Measurements from ENCODE around the gene UBAP2. TPM values are rescaled to one million over a fixed set of nuclear protein-coding genes. Genes with fewer than 3 reads are reported as not detected.

The UBAP2 gene
- total RNA-seq, 1 donor from 2014 or later = 73.3 TPM

DNA sequence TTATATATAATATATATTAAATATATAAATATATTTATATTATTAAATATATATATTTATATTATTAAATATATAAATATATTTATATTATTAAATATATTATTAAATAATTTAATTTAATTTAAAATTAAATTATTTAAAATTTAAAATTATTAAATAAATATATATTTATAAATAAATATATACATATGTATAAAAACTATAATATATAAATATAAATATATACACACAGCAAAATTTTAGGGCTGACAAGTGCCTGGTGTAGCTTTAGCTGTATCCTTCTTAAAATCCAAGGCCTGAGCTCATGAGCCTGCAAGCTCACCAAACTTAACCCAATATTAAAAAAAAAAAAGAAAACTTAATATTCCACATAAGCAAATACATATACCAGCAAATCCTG, 53.2 kb downstream of the UBAP2 start:
- no peak overlapping the region for H3K4me2 ChIP-seq (ENCODE audit: low read length)
- no peak overlapping the region for H3K9ac ChIP-seq (ENCODE audit: low read length)
- no peak for TF ChIP-seq EZH2 (IDR thresholded peaks at IDR 0.05; ENCODE audit: insufficient read depth, low read length)
- TF ChIP-seq CTCF (IDR thresholded peaks at IDR 0.05; ENCODE audit: insufficient read depth, low read depth, low read length) = no peak
- FAIRE-seq (no peak), DNase-seq (ENCODE audit: low read depth) (no peak)
- Mint-ChIP-seq H3K4me3 (ENCODE audit: unreplicated experiment) (no peak overlapping the region), H3K27ac (ENCODE audit: unreplicated experiment) (no peak overlapping the region), H3K36me3 (ENCODE audit: low read depth, unreplicated experiment) (peaks cover 17% of the 10 kb centered on the region), H3K27me3 (ENCODE audit: low read depth, unreplicated experiment) (no peaks in the 10 kb centered on the region), H3K9me3 (ENCODE audit: unreplicated experiment) (no peaks in the 10 kb centered on the region), H3K4me1 (ENCODE audit: low read depth, unreplicated experiment) (no peaks in the 10 kb centered on the region)
- H2AFZ ChIP-seq (ENCODE audit: low read depth, low read length) = no peak overlapping the region
- H3K27ac ChIP-seq (ENCODE audit: low read depth, low read length) = no peak overlapping the region
- peaks cover 10% of the 10 kb centered on the region for H4K20me1 ChIP-seq (ENCODE audit: insufficient read depth, low read length)
- no peak overlapping the region for H3K4me3 ChIP-seq (ENCODE audit: insufficient read depth, low read depth, low read length)
- H3K9me3 ChIP-seq (ENCODE audit: insufficient read depth, low read depth, low read length) = no peaks in the 10 kb centered on the region
- no peaks in the 10 kb centered on the region for H3K4me1 ChIP-seq (ENCODE audit: insufficient read depth, low read length)
- H3K36me3 ChIP-seq (ENCODE audit: insufficient read depth, low read length) = peaks cover 32% of the 10 kb centered on the region
- no peaks in the 10 kb centered on the region for H3K27me3 ChIP-seq (ENCODE audit: insufficient read depth, low read length)
- H3K79me2 ChIP-seq (ENCODE audit: insufficient read depth, low read length) = peaks cover 15% of the 10 kb centered on the region

GRCh38 chr9:33993104-33993503, 55.6 kb downstream of the UBAP2 start:
- Mint-ChIP-seq H3K36me3 (ENCODE audit: low read depth, unreplicated experiment) (peaks cover 23% of the 10 kb centered on the region), H3K4me1 (ENCODE audit: low read depth, unreplicated experiment) (peaks cover 9% of the 10 kb centered on the region), H3K27me3 (ENCODE audit: low read depth, unreplicated experiment) (no peaks in the 10 kb centered on the region), H3K4me3 (ENCODE audit: unreplicated experiment) (no peak overlapping the region), H3K9me3 (ENCODE audit: unreplicated experiment) (no peaks in the 10 kb centered on the region), H3K27ac (ENCODE audit: unreplicated experiment) (no peak overlapping the region)
- H3K27ac ChIP-seq (ENCODE audit: low read depth, low read length) = no peak overlapping the region
- FAIRE-seq (no peak), DNase-seq (ENCODE audit: low read depth) (no peak)
- H4K20me1 ChIP-seq (ENCODE audit: insufficient read depth, low read length) = peaks cover 6% of the 10 kb centered on the region
- TF ChIP-seq EZH2 (IDR thresholded peaks at IDR 0.05; ENCODE audit: insufficient read depth, low read length) = no peak
- TF ChIP-seq CTCF (IDR thresholded peaks at IDR 0.05; ENCODE audit: insufficient read depth, low read depth, low read length) = no peak
- H3K36me3 ChIP-seq (ENCODE audit: insufficient read depth, low read length) = peaks cover 32% of the 10 kb centered on the region
- H3K27me3 ChIP-seq (ENCODE audit: insufficient read depth, low read length) = no peaks in the 10 kb centered on the region
- H3K9ac ChIP-seq (ENCODE audit: low read length) = no peak overlapping the region
- H3K9me3 ChIP-seq (ENCODE audit: insufficient read depth, low read depth, low read length) = no peaks in the 10 kb centered on the region
- H3K4me1 ChIP-seq (ENCODE audit: insufficient read depth, low read length) = no peaks in the 10 kb centered on the region
- no peak overlapping the region for H3K4me2 ChIP-seq (ENCODE audit: low read length)
- no peak overlapping the region for H2AFZ ChIP-seq (ENCODE audit: low read depth, low read length)
- no peak overlapping the region for H3K4me3 ChIP-seq (ENCODE audit: insufficient read depth, low read depth, low read length)
- peaks cover 15% of the 10 kb centered on the region for H3K79me2 ChIP-seq (ENCODE audit: insufficient read depth, low read length)

DNA sequence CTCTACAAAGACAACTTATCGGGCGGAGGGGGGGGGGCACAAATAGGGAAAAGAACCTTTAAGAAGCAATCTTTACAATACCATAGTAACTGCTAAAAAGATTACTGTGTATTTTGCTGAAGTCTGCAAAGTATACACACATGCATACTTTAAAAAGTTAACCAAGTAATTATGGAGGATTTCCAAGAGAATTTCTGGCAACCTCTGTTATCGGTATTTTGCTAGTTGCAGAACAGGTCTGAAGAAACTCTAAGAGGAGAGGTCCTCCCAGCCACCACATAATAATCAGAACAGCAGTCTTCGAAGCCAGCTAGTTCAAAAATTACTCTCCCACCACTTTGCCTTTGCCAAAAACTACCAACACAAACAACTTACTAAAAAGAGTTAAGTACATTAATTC, 56.1 kb downstream of the UBAP2 start:
- no peak for DNase-seq (ENCODE audit: low read depth)
- no peak overlapping the region for H3K4me3 ChIP-seq (ENCODE audit: insufficient read depth, low read depth, low read length)
- H3K36me3 ChIP-seq (ENCODE audit: insufficient read depth, low read length) = peaks cover 29% of the 10 kb centered on the region

More for the DNA sequence above, 56.1 kb downstream of the UBAP2 start:
- H3K27me3 ChIP-seq (ENCODE audit: insufficient read depth, low read length) = no peaks in the 10 kb centered on the region
- no peak overlapping the region for H3K4me2 ChIP-seq (ENCODE audit: low read length)
- H3K27me3 Mint-ChIP-seq (ENCODE audit: low read depth, unreplicated experiment) = no peaks in the 10 kb centered on the region
- no peak overlapping the region for H3K9ac ChIP-seq (ENCODE audit: low read length)
- H3K79me2 ChIP-seq (ENCODE audit: insufficient read depth, low read length) = peaks cover 14% of the 10 kb centered on the region
- H2AFZ ChIP-seq (ENCODE audit: low read depth, low read length) = no peak overlapping the region
- no peaks in the 10 kb centered on the region for H3K4me1 ChIP-seq (ENCODE audit: insufficient read depth, low read length)
- H3K4me3 Mint-ChIP-seq (ENCODE audit: unreplicated experiment) = no peak overlapping the region
- peaks cover 6% of the 10 kb centered on the region for H4K20me1 ChIP-seq (ENCODE audit: insufficient read depth, low read length)
- H3K9me3 Mint-ChIP-seq (ENCODE audit: unreplicated experiment) = no peaks in the 10 kb centered on the region
- no peaks in the 10 kb centered on the region for H3K9me3 ChIP-seq (ENCODE audit: insufficient read depth, low read depth, low read length)
- TF ChIP-seq CTCF (IDR thresholded peaks at IDR 0.05; ENCODE audit: insufficient read depth, low read depth, low read length) = no peak
- H3K4me1 Mint-ChIP-seq (ENCODE audit: low read depth, unreplicated experiment) = peaks cover 10% of the 10 kb centered on the region
- no peak overlapping the region for H3K27ac Mint-ChIP-seq (ENCODE audit: unreplicated experiment)
- FAIRE-seq = no peak
- H3K27ac ChIP-seq (ENCODE audit: low read depth, low read length) = no peak overlapping the region
- peaks cover 21% of the 10 kb centered on the region for H3K36me3 Mint-ChIP-seq (ENCODE audit: low read depth, unreplicated experiment)

Measured in astrocyte (in vitro differentiated cells and primary cell).